Vein endothelial cell (primary cell): ENCODE results near the gene ANKLE2. TPM values are rescaled to one million over a fixed set of nuclear protein-coding genes. Genes with fewer than 3 reads are reported as not detected.

Experiments used
- small RNA-seq: library from RNA; depleted of rRNA; stranded (forward); fragments of <200 nt; gene quantifications from one replicate; pipeline ENCODE3, GENCODE V24; 2012
- total RNA-seq: library from RNA; depleted of rRNA; stranded (reverse); fragments of >200 nt; gene quantifications from 2 replicates; pipeline ENCODE4 v1.2.3, GENCODE V29; 2012

ANKLE2 gene
- total RNA-seq, result 72.5 and 82.3 TPM in 2 replicates

GRCh38 chr12:132761032-132761920 lies at the start of gene ANKLE2:
TSS of gene ANKLE2 (minus strand) at chr12:132761832. CDS start at chr12:132761798, 34 bp downstream.

GRCh38 chr12:132710405-132711079 lies 51.1 kb downstream of the ANKLE2 start, which contains the start of gene PGAM5:
TSS of gene PGAM5 (plus strand) at chr12:132710842. CDS start at chr12:132710877, 35 bp downstream.

GRCh38 chr12:132687211-132688164 lies 74.1 kb downstream of the ANKLE2 start, which contains the start of the genes POLE and PXMP2:
TSS of gene POLE (minus strand) at chr12:132687342. CDS start at chr12:132687315, 27 bp downstream.
TSS of gene PXMP2 (plus strand) at chr12:132687587. CDS start at chr12:132687671, 84 bp downstream.

Small RNA genes within 50 kb of the gene (small RNA-seq; reads per million reads assigned to genes)
- 0.08 reads per million for gene RNA5SP379

Other genes with a start within 250 kb of the ANKLE2 start
- 0.19 TPM in 1 of 2 replicates, not detected in the other for gene LRCOL1, start 151.2 kb downstream of the ANKLE2 start, total RNA-seq
- gene P2RX2, start 143.1 kb downstream of the ANKLE2 start, total RNA-seq, result not detected in 2 replicates
- 26.5 and 37.3 TPM in 2 replicates for gene POLE, start 74.5 kb downstream of the ANKLE2 start, total RNA-seq
- 11.4 and 17.0 TPM in 2 replicates for gene PXMP2, start 74.2 kb downstream of the ANKLE2 start, total RNA-seq
- 63.7 and 66.8 TPM in 2 replicates for gene PGAM5, start 51.0 kb downstream of the ANKLE2 start, total RNA-seq
- 93.4 and 100 TPM in 2 replicates for gene GOLGA3, start 67.0 kb upstream of the ANKLE2 start, total RNA-seq
- 50.3 and 59.4 TPM in 2 replicates for gene CHFR, start 125.8 kb upstream of the ANKLE2 start, total RNA-seq
- gene ZNF605, start 194.5 kb upstream of the ANKLE2 start, total RNA-seq, result 6.2 and 12.3 TPM in 2 replicates
- gene ZNF26, start 224.5 kb upstream of the ANKLE2 start, total RNA-seq, result 15.7 and 23.2 TPM in 2 replicates